Endodermal cell (in vitro differentiated cells): ENCODE measurements around the gene AK9. TPM values are rescaled to one million over a fixed set of nuclear protein-coding genes. Genes with fewer than 3 reads are reported as not detected.

Experiments
- DNase-seq: peaks from one replicate; pipeline ENCODE4 v3.0.0-alpha.2; 2017
- H3K27ac ChIP-seq: 2 replicates; pipeline ENCODE4 v1.5.1; 2013; ENCODE audit warnings: mild to moderate bottlenecking, low read depth, low read length, moderate library complexity
- H3K27me3 ChIP-seq: 2 replicates; pipeline ENCODE4 v1.6.1; 2013; ENCODE audit warnings: mild to moderate bottlenecking, low read length, moderate library complexity; ENCODE audit not compliant: insufficient read depth, control insufficient read depth, poor library complexity, severe bottlenecking
- H3K36me3 ChIP-seq: 2 replicates; pipeline ENCODE4 v1.7.0; 2013; ENCODE audit warnings: mild to moderate bottlenecking, low read length, moderate library complexity; ENCODE audit not compliant: control insufficient read depth, insufficient read depth
- H3K4me1 ChIP-seq: one replicate; pipeline ENCODE4 v1.7.0; 2013; ENCODE audit warnings: low read length; ENCODE audit not compliant: control insufficient read depth, insufficient read depth
- H3K4me3 ChIP-seq: 2 replicates; pipeline ENCODE4 v1.5.1; 2013; ENCODE audit warnings: mild to moderate bottlenecking, low read length, moderate library complexity
- H3K9ac ChIP-seq: 2 replicates; pipeline ENCODE4 v1.6.1; 2013; ENCODE audit warnings: mild to moderate bottlenecking, low read length, moderate library complexity; ENCODE audit not compliant: poor library complexity, severe bottlenecking; ENCODE audit errors: extremely low read depth
- H3K9me3 ChIP-seq: 2 replicates; pipeline ENCODE4 v1.6.1; 2013; ENCODE audit warnings: mild to moderate bottlenecking, low read length, moderate library complexity; ENCODE audit not compliant: control insufficient read depth
- H3K27ac Mint-ChIP-seq: 2 replicates; pipeline ENCODE4 v1.8.0; 2020; ENCODE audit warnings: mixed read lengths
- H3K27me3 Mint-ChIP-seq: 2 replicates; pipeline ENCODE4 v1.8.0; 2021; ENCODE audit warnings: mild to moderate bottlenecking, mixed read lengths; ENCODE audit not compliant: insufficient read depth
- H3K36me3 Mint-ChIP-seq: 2 replicates; pipeline ENCODE4 v1.8.0; 2020; ENCODE audit warnings: low read depth, mixed read lengths
- H3K4me1 Mint-ChIP-seq: 2 replicates; pipeline ENCODE4 v1.8.0; 2020; ENCODE audit warnings: mixed read lengths
- H3K4me3 Mint-ChIP-seq: 2 replicates; pipeline ENCODE4 v1.8.0; 2020; ENCODE audit warnings: mild to moderate bottlenecking, moderate library complexity, mixed read lengths
- H3K9me3 Mint-ChIP-seq: 2 replicates; pipeline ENCODE4 v1.8.0; 2020; ENCODE audit warnings: mild to moderate bottlenecking, mixed read lengths
- CTCF ChIP-seq: fragments of 200-600 bp; sonication (generic); conservative IDR thresholded peaks from 2 replicates; pipeline ENCODE4 v1.5.0; 2021; ENCODE audit warnings: antibody characterized with exemption, mild to moderate bottlenecking
- WGBS, 2 experiments: methylation state at CpG; one replicate each; pipeline versions ENCODE4 v1.1.5 to v1.1.7; 2013; ENCODE audit warnings: missing lambda C conversion rate in 2 of 2, mixed read lengths in 1 of 2; ENCODE audit not compliant: insufficient coverage in 1 of 2, insufficient read length in 1 of 2; 5-methylcytosine and 5-hydroxymethylcytosine counted together
- total RNA-seq, 2 donors: library from RNA; stranded (reverse); fragmentation: NEBNext Ultra II Directional in 1 of 2; extraction: Animal tissue kit (Norgen Biotek cat#: 25700) in 1 of 2; gene quantifications; 2 replicates in 1 of 2; 3 replicates in 1 of 2; pipeline ENCODE4 v1.2.1, GENCODE V29; 2021

AK9 gene
- total RNA-seq, 2 donors from 2014 or later = 1.8 to 2.7 TPM

GRCh38 chr6:109473120-109473519, 217.9 kb downstream of the AK9 start:
- Histone ChIP-seq H3K9me3 (peaks cover 3% of the 10 kb centered on the region), H3K4me1 (no peaks in the 10 kb centered on the region), H3K4me3 (no peak overlapping the region), H3K27ac (no peak overlapping the region), H3K36me3 (peaks cover 89% of the 10 kb centered on the region), H3K27me3 (no peaks in the 10 kb centered on the region), H3K9ac (no peak overlapping the region)
- WGBS, 2 experiments = 93 to 94% methylated on average over 2 to 3 of the region's 3 CpGs
- H3K4me1 Mint-ChIP-seq = peaks cover 16% of the 10 kb centered on the region
- no peak overlapping the region for H3K4me3 Mint-ChIP-seq
- TF ChIP-seq CTCF = no peak
- no peak overlapping the region for H3K27ac Mint-ChIP-seq
- peaks cover 73% of the 10 kb centered on the region for H3K36me3 Mint-ChIP-seq
- H3K27me3 Mint-ChIP-seq = no peaks in the 10 kb centered on the region
- H3K9me3 Mint-ChIP-seq = no peaks in the 10 kb centered on the region
- DNase-seq = no peak

GRCh38 chr6:109472132-109472995, 218.6 kb downstream of the AK9 start:
- no peaks in the 10 kb centered on the region for H3K4me1 ChIP-seq
- H3K4me1 Mint-ChIP-seq = peaks cover 8% of the 10 kb centered on the region
- H3K27ac ChIP-seq = no peak overlapping the region
- no peak for DNase-seq
- H3K27me3 ChIP-seq = no peaks in the 10 kb centered on the region
- H3K9me3 Mint-ChIP-seq = no peaks in the 10 kb centered on the region
- no peak for TF ChIP-seq CTCF
- H3K4me3 Mint-ChIP-seq = no peak overlapping the region
- 88 to 95% methylated on average over 5 to 9 of the region's 9 CpGs for WGBS, 2 experiments
- no peak overlapping the region for H3K9ac ChIP-seq
- no peak overlapping the region for H3K4me3 ChIP-seq
- peaks cover 85% of the 10 kb centered on the region for H3K36me3 ChIP-seq
- peaks cover 77% of the 10 kb centered on the region for H3K36me3 Mint-ChIP-seq
- H3K27me3 Mint-ChIP-seq = no peaks in the 10 kb centered on the region
- H3K9me3 ChIP-seq = peaks cover 2% of the 10 kb centered on the region
- H3K27ac Mint-ChIP-seq = no peak overlapping the region

GRCh38 chr6:109471105-109471810, 219.7 kb downstream of the AK9 start:
- no peak overlapping the region for H3K27ac ChIP-seq

More at GRCh38 chr6:109471105-109471810, 219.7 kb downstream of the AK9 start:
- Histone ChIP-seq H3K9me3 (peaks cover 6% of the 10 kb centered on the region), H3K9ac (no peak overlapping the region), H3K27me3 (no peaks in the 10 kb centered on the region), H3K36me3 (peaks cover 84% of the 10 kb centered on the region), H3K4me3 (no peak overlapping the region), H3K4me1 (no peaks in the 10 kb centered on the region)
- H3K36me3 Mint-ChIP-seq = peaks cover 82% of the 10 kb centered on the region
- 95 to 96% methylated on average over 4 to 5 of the region's 5 CpGs for WGBS, 2 experiments
- H3K27me3 Mint-ChIP-seq = no peaks in the 10 kb centered on the region
- H3K27ac Mint-ChIP-seq = no peak overlapping the region
- TF ChIP-seq CTCF = no peak
- no peaks in the 10 kb centered on the region for H3K9me3 Mint-ChIP-seq
- H3K4me3 Mint-ChIP-seq = no peak overlapping the region
- no peak for DNase-seq
- H3K4me1 Mint-ChIP-seq = peaks cover 6% of the 10 kb centered on the region
